Inferior parietal cortex (tissue), 1 donor: ENCODE data around the gene CLCNKA.
"Not testable (repeated sequence)": the region's sequence is repeated elsewhere in the genome, so short reads cannot be mapped to it uniquely, and the experiment has no call there.

Experiments used
- DNase-seq: peaks from one replicate; pipeline ENCODE4 v3.0.0-alpha.2; 2016; ENCODE audit errors: extremely low spot score

Gene CLCNKA

GRCh38 chr1:15997637-15998280, 24.1 kb upstream of the CLCNKA start:
- no peak for DNase-seq

GRCh38 chr1:15998929-15999328, 22.9 kb upstream of the CLCNKA start:
- no peak for DNase-seq

GRCh38 chr1:16001274-16001673, 20.6 kb upstream of the CLCNKA start:
- not testable (repeated sequence) for DNase-seq

- DNase-seq: no peak
Measured at GRCh38 chr1:16005597-16005996, 16.2 kb upstream of the CLCNKA start.

GRCh38 chr1:16006010-16006409, 15.8 kb upstream of the CLCNKA start:
- DNase-seq: no peak

- no peak for DNase-seq
Measured at GRCh38 chr1:16006552-16007485, 15.0 kb upstream of the CLCNKA start.

- no peak for DNase-seq
Measured at GRCh38 chr1:16007671-16008341, 14.0 kb upstream of the CLCNKA start.

GRCh38 chr1:16009030-16009460, 12.8 kb upstream of the CLCNKA start:
- peak; percentile 90 for DNase-seq

GRCh38 chr1:16009678-16010077, 12.2 kb upstream of the CLCNKA start:
- DNase-seq: no peak

- no peak for DNase-seq
Measured at GRCh38 chr1:16010837-16011236, 11.0 kb upstream of the CLCNKA start.

- no peak for DNase-seq
Measured at GRCh38 chr1:16011936-16012589, 9.8 kb upstream of the CLCNKA start.

- no peak for DNase-seq
Measured at GRCh38 chr1:16012590-16013219, 9.1 kb upstream of the CLCNKA start.

GRCh38 chr1:16013220-16013907, 8.5 kb upstream of the CLCNKA start:
- no peak for DNase-seq

- DNase-seq: no peak
Measured at GRCh38 chr1:16013908-16014258, 8.0 kb upstream of the CLCNKA start.

- DNase-seq: no peak
Measured at GRCh38 chr1:16014509-16015482, 7.0 kb upstream of the CLCNKA start.

GRCh38 chr1:16015491-16015890, 6.3 kb upstream of the CLCNKA start:
- no peak for DNase-seq

- DNase-seq: no peak
Measured at GRCh38 chr1:16015960-16016901, 5.6 kb upstream of the CLCNKA start.

- DNase-seq: no peak
Measured at GRCh38 chr1:16017076-16017460, 4.8 kb upstream of the CLCNKA start.
